Measurements from ENCODE around the gene ANXA3.
"Not testable (repeated sequence)": the region's sequence is repeated elsewhere in the genome, so short reads cannot be mapped to it uniquely, and the experiment has no call there.

Gene ANXA3

GRCh38 chr4:78571804-78572203, 20.2 kb downstream of the ANXA3 start:
- H3K27ac ChIP-seq (ENCODE audit: low read length): no peak overlapping the region
- no peak overlapping the region for H3K4me3 ChIP-seq (ENCODE audit: low read length in 2 of 2)
- no peak overlapping the region for H3K9ac ChIP-seq (ENCODE audit: low read length in 2 of 2)
- no peaks in the 10 kb centered on the region for H3K27me3 ChIP-seq (ENCODE audit: control insufficient read depth in 1 of 2, insufficient read depth in 2 of 2, low read length in 2 of 2)
- H3K9me3 ChIP-seq (ENCODE audit: control insufficient read depth in 2 of 2, low read length in 2 of 2): no peaks in the 10 kb centered on the region
- peaks cover 2% of the 10 kb centered on the region for H3K4me1 ChIP-seq (ENCODE audit: control insufficient read depth, insufficient read depth, low read length)
- peaks cover 0 to 9% of the 10 kb centered on the region in 2 donors for H3K36me3 ChIP-seq (ENCODE audit: control insufficient read depth in 2 of 2, insufficient read depth in 2 of 2, low read length in 2 of 2)

GRCh38 chr4:78578674-78579425, 27.3 kb downstream of the ANXA3 start:
- H3K4me1 ChIP-seq (ENCODE audit: control insufficient read depth, insufficient read depth, low read length): no peaks in the 10 kb centered on the region
- H3K9ac ChIP-seq (ENCODE audit: low read length in 2 of 2): no peak overlapping the region
- no peak overlapping the region for H3K27ac ChIP-seq (ENCODE audit: low read length)
- H3K9me3 ChIP-seq (ENCODE audit: control insufficient read depth in 2 of 2, low read length in 2 of 2): no peaks in the 10 kb centered on the region
- no peaks in the 10 kb centered on the region for H3K27me3 ChIP-seq (ENCODE audit: control insufficient read depth in 1 of 2, insufficient read depth in 2 of 2, low read length in 2 of 2)
- peaks cover 16 to 19% of the 10 kb centered on the region in 2 donors for H3K36me3 ChIP-seq (ENCODE audit: control insufficient read depth in 2 of 2, insufficient read depth in 2 of 2, low read length in 2 of 2)
- no peak overlapping the region for H3K4me3 ChIP-seq (ENCODE audit: low read length in 2 of 2)

DNA sequence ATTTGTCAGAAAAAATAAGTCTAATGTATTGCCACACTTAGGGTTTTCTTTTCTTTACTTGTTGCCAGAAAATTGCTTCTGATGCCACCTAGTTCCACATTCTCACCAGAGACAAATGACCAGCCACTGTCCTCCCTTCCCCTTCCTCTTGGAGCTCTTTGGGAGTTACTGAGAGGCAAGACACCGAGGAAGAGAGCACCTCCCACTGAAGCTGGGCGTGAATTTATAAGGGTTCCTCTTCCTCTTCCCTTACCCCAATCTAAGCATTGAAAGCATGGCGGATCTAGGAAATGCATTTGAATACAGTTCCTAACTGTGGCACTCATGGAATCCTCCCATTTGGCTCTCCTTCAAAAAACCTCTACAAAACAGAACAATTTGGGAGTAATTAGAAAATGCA, 30.0 kb downstream of the ANXA3 start:
- Histone ChIP-seq H3K9ac (ENCODE audit: low read length in 2 of 2) (no peak overlapping the region), H3K27ac (ENCODE audit: low read length) (no peak overlapping the region), H3K36me3 (ENCODE audit: control insufficient read depth in 2 of 2, insufficient read depth in 2 of 2, low read length in 2 of 2) (peaks cover 22 to 34% of the 10 kb centered on the region in 2 donors), H3K27me3 (ENCODE audit: control insufficient read depth in 1 of 2, insufficient read depth in 2 of 2, low read length in 2 of 2) (no peaks in the 10 kb centered on the region), H3K4me3 (ENCODE audit: low read length in 2 of 2) (no peak overlapping the region), H3K9me3 (ENCODE audit: control insufficient read depth in 2 of 2, low read length in 2 of 2) (no peaks in the 10 kb centered on the region), H3K4me1 (ENCODE audit: control insufficient read depth, insufficient read depth, low read length) (peaks cover 2% of the 10 kb centered on the region)

GRCh38 chr4:78584863-78585547, 33.4 kb downstream of the ANXA3 start:
- peaks cover 22 to 43% of the 10 kb centered on the region in 2 donors for H3K36me3 ChIP-seq (ENCODE audit: control insufficient read depth in 2 of 2, insufficient read depth in 2 of 2, low read length in 2 of 2)
- no peaks in the 10 kb centered on the region for H3K27me3 ChIP-seq (ENCODE audit: control insufficient read depth in 1 of 2, insufficient read depth in 2 of 2, low read length in 2 of 2)
- H3K27ac ChIP-seq (ENCODE audit: low read length): no peak overlapping the region
- H3K9ac ChIP-seq (ENCODE audit: low read length in 2 of 2): no peak overlapping the region
- no peak overlapping the region for H3K4me3 ChIP-seq (ENCODE audit: low read length in 2 of 2)
- H3K9me3 ChIP-seq (ENCODE audit: control insufficient read depth in 2 of 2, low read length in 2 of 2): no peaks in the 10 kb centered on the region
- H3K4me1 ChIP-seq (ENCODE audit: control insufficient read depth, insufficient read depth, low read length): peaks cover 2% of the 10 kb centered on the region

DNA sequence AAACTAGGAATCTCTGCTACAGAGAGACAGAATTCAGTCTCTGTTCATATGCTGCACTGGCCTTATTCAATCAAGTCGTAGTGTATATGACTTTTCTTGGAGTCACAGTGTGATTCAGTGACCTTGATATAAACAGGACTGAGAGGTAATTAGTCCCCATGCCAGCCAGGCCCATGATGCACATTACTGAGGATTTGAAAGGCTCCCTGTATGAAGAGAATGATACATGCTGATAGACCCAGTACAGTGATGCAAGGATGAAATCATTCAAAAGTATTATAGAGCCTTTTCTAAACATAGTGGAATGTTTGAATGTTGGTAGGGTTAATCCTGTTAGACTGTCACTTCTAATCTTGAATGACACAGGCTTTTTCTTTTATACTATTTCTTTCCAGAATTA, 34.1 kb downstream of the ANXA3 start:
- Histone ChIP-seq H3K36me3 (ENCODE audit: control insufficient read depth in 2 of 2, insufficient read depth in 2 of 2, low read length in 2 of 2) (peaks cover 22 to 43% of the 10 kb centered on the region in 2 donors), H3K27ac (ENCODE audit: low read length) (no peak overlapping the region), H3K9me3 (ENCODE audit: control insufficient read depth in 2 of 2, low read length in 2 of 2) (no peaks in the 10 kb centered on the region), H3K4me3 (ENCODE audit: low read length in 2 of 2) (no peak overlapping the region), H3K4me1 (ENCODE audit: control insufficient read depth, insufficient read depth, low read length) (peaks cover 2% of the 10 kb centered on the region), H3K9ac (ENCODE audit: low read length in 2 of 2) (no peak overlapping the region), H3K27me3 (ENCODE audit: control insufficient read depth in 1 of 2, insufficient read depth in 2 of 2, low read length in 2 of 2) (no peaks in the 10 kb centered on the region)

DNA sequence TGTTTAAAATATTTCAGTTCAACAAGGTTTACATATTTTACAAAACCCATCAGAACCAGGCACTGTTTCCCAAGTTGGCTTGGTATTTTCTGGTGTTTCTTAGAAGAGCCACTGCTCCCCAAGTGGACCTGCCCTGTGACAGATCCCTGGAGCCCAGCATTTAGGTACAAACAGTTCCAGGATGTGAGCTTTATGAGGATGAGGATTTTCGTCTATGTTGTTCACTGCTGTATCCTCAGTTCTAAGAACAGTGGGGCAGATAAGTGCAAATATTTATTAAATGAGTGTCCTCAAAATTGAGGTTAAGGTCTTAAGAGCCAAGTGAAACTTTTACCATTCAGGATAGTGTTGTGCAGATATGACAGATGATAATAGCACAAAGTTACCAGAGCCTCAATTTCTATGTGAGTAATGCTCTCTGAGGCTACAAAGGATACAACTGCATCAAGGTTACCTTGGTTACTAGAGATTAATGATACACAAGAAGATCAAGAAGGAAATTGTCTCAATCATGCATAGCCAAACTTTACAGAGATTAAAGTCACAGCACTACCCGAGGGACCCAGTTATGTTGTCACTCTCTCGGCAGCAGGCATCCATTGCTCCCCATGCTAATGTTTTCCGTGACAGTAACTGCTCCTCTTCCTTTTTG, 37.5 kb downstream of the ANXA3 start:
- H3K27ac ChIP-seq (ENCODE audit: low read length): no peak overlapping the region
- no peak overlapping the region for H3K4me3 ChIP-seq (ENCODE audit: low read length in 2 of 2)
- peaks cover 21 to 39% of the 10 kb centered on the region in 2 donors for H3K36me3 ChIP-seq (ENCODE audit: control insufficient read depth in 2 of 2, insufficient read depth in 2 of 2, low read length in 2 of 2)
- H3K9ac ChIP-seq (ENCODE audit: low read length in 2 of 2): no peak overlapping the region
- no peaks in the 10 kb centered on the region for H3K27me3 ChIP-seq (ENCODE audit: control insufficient read depth in 1 of 2, insufficient read depth in 2 of 2, low read length in 2 of 2)
- peaks cover 2% of the 10 kb centered on the region for H3K4me1 ChIP-seq (ENCODE audit: control insufficient read depth, insufficient read depth, low read length)
- H3K9me3 ChIP-seq (ENCODE audit: control insufficient read depth in 2 of 2, low read length in 2 of 2): no peaks in the 10 kb centered on the region

- Histone ChIP-seq H3K27ac (ENCODE audit: low read length) (no peak overlapping the region), H3K36me3 (ENCODE audit: control insufficient read depth in 2 of 2, insufficient read depth in 2 of 2, low read length in 2 of 2) (peaks cover 19 to 29% of the 10 kb centered on the region in 2 donors)
Observed at GRCh38 chr4:78591404-78591803, 39.8 kb downstream of the ANXA3 start.

DNA sequence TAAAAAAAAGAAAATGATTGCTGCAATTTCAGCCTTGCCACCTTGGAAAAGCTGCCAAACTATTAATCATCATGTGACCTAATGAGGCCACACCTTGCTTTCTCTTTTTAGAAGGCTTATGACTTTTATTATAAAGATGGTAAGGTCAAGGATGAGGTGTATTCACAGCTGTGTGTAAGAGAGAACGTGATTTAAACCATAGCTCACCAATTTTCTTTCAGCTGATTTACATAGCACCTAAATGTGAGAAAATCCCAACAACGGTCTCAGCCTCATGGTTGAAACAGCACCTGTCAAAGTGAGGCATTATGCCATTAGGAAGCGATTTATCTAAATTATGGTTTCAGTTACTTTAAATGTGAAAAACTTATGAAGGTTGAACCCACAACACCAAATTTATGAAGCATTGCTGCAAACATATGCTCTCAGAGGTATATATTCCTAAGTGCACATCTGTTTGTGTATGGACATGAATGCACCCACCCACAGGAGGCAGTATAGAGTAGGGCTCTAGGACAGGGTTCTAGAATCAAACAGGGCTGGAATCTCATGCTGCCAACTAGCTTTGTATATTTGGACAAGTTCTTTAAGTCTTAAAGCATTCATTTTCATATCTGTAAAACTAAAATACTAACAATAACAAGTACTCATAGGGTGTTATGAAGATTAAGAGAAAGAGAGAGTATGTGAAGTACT, 40.7 kb downstream of the ANXA3 start:
- H3K27ac ChIP-seq (ENCODE audit: low read length): no peak overlapping the region
- H3K4me3 ChIP-seq (ENCODE audit: low read length in 2 of 2): no peak overlapping the region
- peaks cover 11 to 21% of the 10 kb centered on the region in 2 donors for H3K36me3 ChIP-seq (ENCODE audit: control insufficient read depth in 2 of 2, insufficient read depth in 2 of 2, low read length in 2 of 2)
- no peaks in the 10 kb centered on the region for H3K27me3 ChIP-seq (ENCODE audit: control insufficient read depth in 1 of 2, insufficient read depth in 2 of 2, low read length in 2 of 2)
- H3K9me3 ChIP-seq (ENCODE audit: control insufficient read depth in 2 of 2, low read length in 2 of 2): no peaks in the 10 kb centered on the region
- no peak overlapping the region for H3K9ac ChIP-seq (ENCODE audit: low read length in 2 of 2)
- no peaks in the 10 kb centered on the region for H3K4me1 ChIP-seq (ENCODE audit: control insufficient read depth, insufficient read depth, low read length)

More at GRCh38 chr4:78591404-78591803, 39.8 kb downstream of the ANXA3 start:
- Histone ChIP-seq H3K4me3 (ENCODE audit: low read length in 2 of 2) (no peak overlapping the region), H3K9me3 (ENCODE audit: control insufficient read depth in 2 of 2, low read length in 2 of 2) (no peaks in the 10 kb centered on the region), H3K27me3 (ENCODE audit: control insufficient read depth in 1 of 2, insufficient read depth in 2 of 2, low read length in 2 of 2) (no peaks in the 10 kb centered on the region), H3K9ac (ENCODE audit: low read length in 2 of 2) (no peak overlapping the region), H3K4me1 (ENCODE audit: control insufficient read depth, insufficient read depth, low read length) (no peaks in the 10 kb centered on the region)

GRCh38 chr4:78596111-78596742, 44.7 kb downstream of the ANXA3 start:
- Histone ChIP-seq H3K9ac (ENCODE audit: low read length in 2 of 2) (no peak overlapping the region), H3K4me3 (ENCODE audit: low read length in 2 of 2) (no peak overlapping the region), H3K36me3 (ENCODE audit: control insufficient read depth in 2 of 2, insufficient read depth in 2 of 2, low read length in 2 of 2) (peaks cover 18 to 19% of the 10 kb centered on the region in 2 donors), H3K27me3 (ENCODE audit: control insufficient read depth in 1 of 2, insufficient read depth in 2 of 2, low read length in 2 of 2) (no peaks in the 10 kb centered on the region), H3K9me3 (ENCODE audit: control insufficient read depth in 2 of 2, low read length in 2 of 2) (no peaks in the 10 kb centered on the region), H3K27ac (ENCODE audit: low read length) (no peak overlapping the region), H3K4me1 (ENCODE audit: control insufficient read depth, insufficient read depth, low read length) (no peaks in the 10 kb centered on the region)

DNA sequence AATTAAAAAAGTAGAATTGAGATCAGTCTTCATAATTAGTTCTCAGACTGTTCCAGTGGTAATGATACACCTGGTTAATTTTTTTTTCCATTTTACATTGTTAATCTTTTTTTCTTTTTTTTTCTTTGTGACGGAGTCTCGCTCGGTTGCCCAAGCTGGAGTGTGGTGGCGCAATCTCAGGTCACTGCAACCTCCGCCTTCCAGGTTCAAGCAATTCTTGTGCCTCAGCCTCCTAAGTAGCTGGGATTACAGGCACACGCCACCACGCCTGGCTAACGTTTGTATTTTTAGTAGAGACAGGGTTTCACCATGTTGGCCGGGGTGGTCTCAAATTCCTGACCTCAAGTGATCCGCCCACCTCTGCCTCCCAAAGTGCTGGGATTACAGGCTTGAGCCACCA, 46.9 kb downstream of the ANXA3 start:
- H3K27me3 ChIP-seq (ENCODE audit: control insufficient read depth in 1 of 2, insufficient read depth in 2 of 2, low read length in 2 of 2); H3K9me3 ChIP-seq (ENCODE audit: control insufficient read depth in 2 of 2, low read length in 2 of 2); H3K4me1 ChIP-seq (ENCODE audit: control insufficient read depth, insufficient read depth, low read length); H3K4me3 ChIP-seq (ENCODE audit: low read length in 2 of 2); H3K27ac ChIP-seq (ENCODE audit: low read length); H3K9ac ChIP-seq (ENCODE audit: low read length in 2 of 2): not testable (repeated sequence)
- peaks cover 21 to 23% of the 10 kb centered on the region in 2 donors for H3K36me3 ChIP-seq (ENCODE audit: control insufficient read depth in 2 of 2, insufficient read depth in 2 of 2, low read length in 2 of 2)

Measured in stomach smooth muscle (tissue), 2 donors.